NCI-H1105 (cell line): Measurements from ENCODE around the gene APLP2.

Experiments used
- DNase-seq: peaks from one replicate; lab custom pipeline; 2025; lab: John Stamatoyannopoulos, UW

Gene APLP2

DNA sequence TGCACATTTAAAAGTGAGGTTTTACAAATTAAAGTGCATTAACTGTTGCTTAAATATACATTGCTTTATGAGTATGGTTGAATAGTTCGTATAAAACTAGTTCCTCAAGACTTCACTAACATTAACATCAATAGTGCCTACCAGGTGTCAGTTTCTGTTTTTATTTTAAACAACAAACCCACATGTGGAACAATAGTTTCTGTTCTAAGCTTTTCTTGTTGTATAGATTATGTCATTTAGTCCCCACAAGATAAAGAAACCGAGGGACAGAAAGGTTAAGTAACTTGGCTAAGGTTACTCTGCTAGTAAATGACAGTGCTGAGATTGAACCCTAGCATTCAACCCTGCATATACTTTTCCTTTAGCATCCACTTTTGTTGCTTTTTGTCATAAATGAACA is 48.5 kb downstream of the APLP2 start:
- DNase-seq, result no peak

DNA sequence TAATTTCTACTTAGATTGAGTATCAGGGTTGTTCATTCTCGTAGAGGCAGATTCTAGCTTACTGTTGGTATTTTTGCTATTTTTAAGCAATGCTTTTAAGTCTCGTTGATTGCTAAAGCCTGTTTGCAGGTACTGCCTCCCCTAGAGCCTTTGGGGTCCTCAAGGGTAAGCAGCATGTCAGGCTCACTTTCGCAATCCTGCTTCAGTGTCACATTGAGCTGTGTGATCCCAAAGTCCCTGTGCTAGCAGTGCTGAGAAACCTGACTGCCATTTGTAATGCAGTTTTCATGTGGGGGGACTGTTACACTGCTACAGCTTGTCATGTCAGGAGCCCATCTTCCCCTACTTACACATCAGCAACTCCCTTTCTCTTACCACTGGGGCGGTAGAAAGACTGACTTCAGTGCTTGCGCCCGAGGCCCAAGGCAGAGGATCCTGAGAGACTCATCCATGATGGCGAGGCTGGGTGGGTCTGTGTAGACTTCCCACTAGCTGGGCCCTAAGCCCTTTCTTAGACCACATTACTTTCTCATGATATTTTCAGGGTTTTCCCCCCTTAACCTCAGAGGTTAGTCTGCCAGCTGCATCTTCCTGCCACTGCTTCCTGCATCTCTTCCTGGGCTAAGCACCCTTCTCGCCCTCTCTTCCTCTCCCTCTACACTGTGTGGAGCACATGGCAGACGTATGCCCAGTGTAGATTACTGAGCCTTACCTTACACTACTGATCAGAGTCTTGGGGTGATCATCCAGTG is 49.1 kb downstream of the APLP2 start:
- no peak for DNase-seq

- no peak for DNase-seq
Observed at GRCh38 chr11:130120045-130120444, 50.4 kb downstream of the APLP2 start.

- no peak for DNase-seq
Observed at GRCh38 chr11:130121445-130121978, 51.8 kb downstream of the APLP2 start.

DNA sequence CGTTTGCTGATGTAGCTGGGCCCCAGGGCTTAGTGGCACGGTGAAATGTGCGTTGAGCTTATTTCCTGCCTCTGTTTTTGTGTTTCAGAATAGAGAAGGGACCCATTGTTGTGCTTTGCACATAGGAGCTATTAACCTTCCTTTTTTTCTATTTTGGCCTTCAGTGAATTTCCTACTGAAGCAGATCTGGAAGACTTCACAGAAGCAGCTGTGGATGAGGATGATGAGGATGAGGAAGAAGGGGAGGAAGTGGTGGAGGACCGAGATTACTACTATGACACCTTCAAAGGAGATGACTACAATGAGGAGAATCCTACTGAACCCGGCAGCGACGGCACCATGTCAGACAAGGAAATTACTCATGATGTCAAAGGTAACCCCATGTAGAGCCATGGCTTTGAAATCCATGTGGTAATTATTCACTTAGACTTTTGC is 52.5 kb downstream of the APLP2 start:
- DNase-seq, result no peak

DNA sequence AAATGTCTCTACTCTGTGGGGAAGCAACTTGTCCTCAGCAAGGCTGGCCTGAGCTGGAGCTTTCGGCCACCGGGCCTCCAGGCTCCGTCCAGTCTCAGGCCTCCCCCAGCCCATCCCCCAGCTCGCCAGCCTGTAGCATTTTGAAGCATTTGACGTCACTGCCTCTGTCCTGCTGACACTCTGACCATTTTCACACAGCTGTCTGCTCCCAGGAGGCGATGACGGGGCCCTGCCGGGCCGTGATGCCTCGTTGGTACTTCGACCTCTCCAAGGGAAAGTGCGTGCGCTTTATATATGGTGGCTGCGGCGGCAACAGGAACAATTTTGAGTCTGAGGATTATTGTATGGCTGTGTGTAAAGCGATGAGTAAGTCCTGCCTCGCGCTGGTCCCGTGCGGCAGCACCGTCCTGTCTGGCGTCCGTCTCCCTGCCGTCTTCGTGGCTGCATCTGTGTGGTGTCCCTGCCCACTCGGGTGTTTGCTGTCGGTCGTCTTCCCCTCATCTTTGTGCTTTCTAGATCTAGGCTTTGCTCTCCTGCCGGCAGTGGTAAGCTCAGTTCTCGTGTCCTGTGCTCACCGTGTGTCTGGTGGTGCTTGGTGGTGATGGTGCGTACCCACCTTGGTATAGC is 53.8 kb downstream of the APLP2 start:
- no peak for DNase-seq

DNA sequence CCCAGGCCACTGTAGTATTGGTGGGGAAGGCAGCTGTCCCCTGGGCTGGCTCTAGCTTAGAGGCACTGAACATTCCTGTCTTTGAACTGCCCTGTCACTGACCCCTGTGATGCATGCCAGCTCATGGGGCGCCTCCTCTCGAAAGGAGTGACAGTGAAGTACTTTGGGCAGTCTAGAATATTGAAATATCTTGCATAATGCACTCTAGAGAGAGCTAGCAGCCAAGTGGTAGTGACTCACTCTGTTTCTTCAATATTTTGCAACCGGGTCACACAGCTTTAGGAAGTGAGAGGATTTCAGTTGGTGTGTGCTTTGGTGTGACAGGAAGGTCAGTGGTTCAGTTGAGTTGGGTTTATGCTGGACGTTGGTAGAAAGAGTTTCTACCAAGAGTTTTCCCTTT is 54.4 kb downstream of the APLP2 start:
- DNase-seq, result no peak

DNA sequence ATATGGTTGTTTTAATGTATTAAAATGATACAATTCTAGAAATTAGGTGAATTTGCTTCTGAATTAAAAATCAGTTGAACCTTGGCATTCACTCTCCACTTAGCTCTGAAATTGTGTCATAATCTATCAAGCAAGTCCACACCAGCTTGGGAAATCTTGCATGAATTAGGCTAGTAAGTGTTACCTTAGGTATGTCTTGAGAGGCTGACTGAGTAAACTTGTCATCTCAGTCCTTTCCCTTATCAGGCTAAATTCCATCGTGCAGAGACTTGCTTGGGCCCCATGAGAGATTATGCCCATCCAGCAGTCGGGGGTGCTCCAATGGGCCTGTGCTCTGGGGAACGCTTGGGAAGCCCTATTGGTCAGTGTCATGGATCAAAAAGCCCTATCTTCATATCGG is 55.9 kb downstream of the APLP2 start:
- no peak for DNase-seq

GRCh38 chr11:130126516-130126915 is 56.8 kb downstream of the APLP2 start:
- DNase-seq, result no peak

DNA sequence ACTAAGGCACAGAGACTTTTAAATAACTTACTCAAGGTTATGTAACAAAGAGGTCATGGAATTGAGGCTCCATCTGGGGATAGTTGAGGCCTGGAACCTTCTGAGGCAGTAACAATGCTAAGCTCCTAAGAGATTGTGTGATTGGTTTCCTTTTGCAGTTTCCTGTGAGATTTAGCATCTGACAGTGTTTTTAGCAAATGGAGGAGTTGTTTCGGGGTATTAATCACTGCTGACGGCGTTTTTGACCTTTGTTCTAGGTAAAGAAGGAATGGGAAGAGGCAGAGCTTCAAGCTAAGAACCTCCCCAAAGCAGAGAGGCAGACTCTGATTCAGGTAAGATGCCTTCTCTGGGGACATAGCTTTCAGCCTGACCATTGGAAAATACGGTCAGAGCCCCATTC is 57.8 kb downstream of the APLP2 start:
- no peak for DNase-seq

DNA sequence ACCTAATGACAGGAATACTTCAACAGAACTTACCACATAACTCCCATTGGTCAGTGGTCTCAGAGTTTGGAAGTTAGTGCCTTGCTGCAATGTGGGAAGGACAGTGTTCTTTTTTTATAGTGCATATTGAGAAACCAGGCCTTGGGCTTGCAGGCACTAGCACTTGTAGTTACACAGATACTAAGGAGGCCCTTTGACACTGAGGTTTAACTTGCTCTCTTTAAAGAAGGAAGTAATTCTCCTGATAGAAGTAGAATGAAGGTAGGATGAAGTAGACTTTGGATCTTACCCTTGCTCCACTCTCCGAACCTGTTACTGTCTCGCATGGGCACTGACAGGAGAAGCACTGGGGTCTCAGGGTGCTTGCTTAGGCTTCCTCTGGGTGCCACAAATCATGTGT is 58.9 kb downstream of the APLP2 start:
- DNase-seq, result no peak

- DNase-seq, result no peak
Observed at GRCh38 chr11:130129922-130130321, 60.2 kb downstream of the APLP2 start.

GRCh38 chr11:130131961-130132850 is 62.5 kb downstream of the APLP2 start:
- DNase-seq, result peak; percentile 57

DNA sequence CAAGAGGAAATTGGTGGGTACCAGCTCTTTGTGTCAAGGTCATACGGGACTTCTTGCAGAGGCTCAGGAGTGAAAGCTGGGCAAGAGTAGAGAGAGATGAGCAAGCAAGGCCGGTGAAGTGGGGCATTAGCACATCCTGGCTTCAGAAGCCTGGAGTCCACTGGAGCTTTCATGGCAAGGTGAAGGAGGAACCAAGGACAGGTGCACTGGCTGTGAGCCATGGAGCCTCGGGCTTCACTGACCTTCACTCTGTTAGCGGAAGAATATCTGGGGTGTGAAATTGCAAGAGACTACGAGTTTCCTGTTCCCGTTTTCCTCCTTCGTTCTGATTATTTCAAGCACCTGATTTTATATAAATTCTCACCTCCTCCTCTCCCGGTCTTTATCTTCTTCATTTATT is 64.0 kb downstream of the APLP2 start:
- DNase-seq, result no peak

DNA sequence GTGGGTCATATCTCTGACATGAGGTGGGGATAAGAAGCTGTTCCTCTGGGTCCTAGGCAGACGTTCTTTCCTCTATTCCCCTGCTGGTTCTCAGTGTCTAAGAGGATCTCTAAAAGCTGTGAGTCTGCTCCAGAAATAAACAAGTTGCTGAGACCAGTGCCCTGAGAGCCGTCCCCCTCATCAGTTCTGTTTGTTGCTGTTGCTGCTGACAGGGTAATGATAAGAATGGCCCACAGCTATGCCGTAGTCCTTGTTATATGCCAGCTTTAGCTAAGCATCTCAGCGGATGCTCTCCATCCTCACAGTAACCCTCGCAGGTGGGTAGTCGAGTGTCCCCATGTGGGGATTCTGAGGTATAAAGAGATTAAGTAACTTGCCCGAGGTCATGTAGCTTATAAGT is 66.4 kb downstream of the APLP2 start:
- no peak for DNase-seq

DNA sequence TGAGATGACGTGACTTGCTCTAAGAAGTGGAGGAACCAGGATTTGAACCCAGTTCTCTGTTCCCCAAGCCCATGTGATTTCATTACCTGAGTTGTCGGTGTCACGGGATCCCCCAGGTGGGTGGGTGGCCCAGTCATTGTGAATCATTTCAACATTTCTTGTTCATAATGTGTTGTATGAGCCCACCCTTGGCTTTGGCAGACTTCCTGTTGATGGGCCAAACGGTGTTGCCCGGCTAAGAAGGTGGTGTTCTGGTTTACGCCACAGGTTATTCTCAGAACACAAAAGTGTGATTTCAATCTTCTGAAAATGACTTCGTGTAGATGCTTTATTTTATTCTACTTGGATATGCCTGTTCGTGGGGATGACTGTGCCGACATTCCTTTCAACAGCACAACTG is 68.3 kb downstream of the APLP2 start:
- no peak for DNase-seq

- DNase-seq, result no peak
Observed at GRCh38 chr11:130139401-130139800, 69.7 kb downstream of the APLP2 start.

- no peak for DNase-seq
Observed at GRCh38 chr11:130141561-130142341, 72.1 kb downstream of the APLP2 start.

DNA sequence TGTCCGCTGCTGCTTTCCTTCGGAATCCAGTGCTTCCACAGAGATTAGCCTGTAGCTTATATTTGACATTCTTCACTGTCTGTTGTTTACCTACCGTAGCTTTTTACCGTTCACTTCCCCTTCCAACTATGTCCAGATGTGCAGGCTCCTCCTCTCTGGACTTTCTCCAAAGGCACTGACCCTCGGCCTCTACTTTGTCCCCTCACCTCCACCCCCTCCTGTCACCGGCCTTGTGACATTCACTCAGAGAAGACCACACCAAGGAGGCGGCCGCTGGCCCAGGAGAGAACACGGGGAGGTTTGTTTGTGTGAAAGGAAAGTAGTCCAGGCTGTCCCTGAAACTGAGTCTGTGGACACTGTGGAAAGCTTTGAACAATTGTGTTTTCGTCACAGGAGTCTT is 74.4 kb downstream of the APLP2 start:
- DNase-seq, result no peak

GRCh38 chr11:130144861-130145281 is 75.2 kb downstream of the APLP2 start:
- DNase-seq, result no peak

GRCh38 chr11:130145311-130145812 is 75.7 kb downstream of the APLP2 start:
- no peak for DNase-seq
